ENCODE results near the gene CPNE4. TPM values are rescaled to one million over a fixed set of nuclear protein-coding genes. Genes with fewer than 3 reads are reported as not detected.
"Not testable (repeated sequence)": the region's sequence is repeated elsewhere in the genome, so short reads cannot be mapped to it uniquely, and the experiment has no call there.

Gene CPNE4
- total RNA-seq, 1 donor from 2014 or later, result 2.7 TPM

DNA sequence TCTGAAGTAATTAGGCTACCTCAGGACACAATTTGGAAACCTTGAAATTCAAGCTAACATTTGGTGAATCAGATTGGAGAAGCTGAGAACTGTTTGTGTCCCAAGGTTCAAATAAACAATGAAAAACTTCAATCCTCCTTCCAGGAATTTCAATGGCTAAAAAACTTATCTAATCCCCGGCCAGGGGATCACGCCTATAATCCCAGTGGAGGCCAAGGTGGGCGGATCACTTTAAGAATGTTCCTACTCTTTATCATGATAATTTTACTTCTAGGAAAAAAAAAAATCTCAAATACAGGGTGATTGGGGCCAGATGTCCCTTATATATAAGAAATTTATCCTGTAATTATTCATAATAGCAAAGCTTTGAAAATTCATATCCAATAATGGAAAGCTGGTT, 139.0 kb downstream of the CPNE4 start:
- Mint-ChIP-seq H3K27ac (ENCODE audit: unreplicated experiment) (no peak overlapping the region), H3K4me1 (ENCODE audit: low read depth, unreplicated experiment) (peaks cover 4% of the 10 kb centered on the region), H3K4me3 (ENCODE audit: unreplicated experiment) (no peak overlapping the region), H3K27me3 (ENCODE audit: unreplicated experiment) (no peaks in the 10 kb centered on the region), H3K36me3 (ENCODE audit: unreplicated experiment) (no peaks in the 10 kb centered on the region), H3K9me3 (ENCODE audit: unreplicated experiment) (no peaks in the 10 kb centered on the region)
- DNase-seq, result no peak
- TF ChIP-seq, protein P1, sequence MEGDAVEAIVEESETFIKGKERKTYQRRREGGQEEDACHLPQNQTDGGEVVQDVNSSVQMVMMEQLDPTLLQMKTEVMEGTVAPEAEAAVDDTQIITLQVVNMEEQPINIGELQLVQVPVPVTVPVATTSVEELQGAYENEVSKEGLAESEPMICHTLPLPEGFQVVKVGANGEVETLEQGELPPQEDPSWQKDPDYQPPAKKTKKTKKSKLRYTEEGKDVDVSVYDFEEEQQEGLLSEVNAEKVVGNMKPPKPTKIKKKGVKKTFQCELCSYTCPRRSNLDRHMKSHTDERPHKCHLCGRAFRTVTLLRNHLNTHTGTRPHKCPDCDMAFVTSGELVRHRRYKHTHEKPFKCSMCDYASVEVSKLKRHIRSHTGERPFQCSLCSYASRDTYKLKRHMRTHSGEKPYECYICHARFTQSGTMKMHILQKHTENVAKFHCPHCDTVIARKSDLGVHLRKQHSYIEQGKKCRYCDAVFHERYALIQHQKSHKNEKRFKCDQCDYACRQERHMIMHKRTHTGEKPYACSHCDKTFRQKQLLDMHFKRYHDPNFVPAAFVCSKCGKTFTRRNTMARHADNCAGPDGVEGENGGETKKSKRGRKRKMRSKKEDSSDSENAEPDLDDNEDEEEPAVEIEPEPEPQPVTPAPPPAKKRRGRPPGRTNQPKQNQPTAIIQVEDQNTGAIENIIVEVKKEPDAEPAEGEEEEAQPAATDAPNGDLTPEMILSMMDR (IDR thresholded peaks at IDR 0.05; ENCODE audit: partially characterized antibody, unreplicated experiment), result no peak

DNA sequence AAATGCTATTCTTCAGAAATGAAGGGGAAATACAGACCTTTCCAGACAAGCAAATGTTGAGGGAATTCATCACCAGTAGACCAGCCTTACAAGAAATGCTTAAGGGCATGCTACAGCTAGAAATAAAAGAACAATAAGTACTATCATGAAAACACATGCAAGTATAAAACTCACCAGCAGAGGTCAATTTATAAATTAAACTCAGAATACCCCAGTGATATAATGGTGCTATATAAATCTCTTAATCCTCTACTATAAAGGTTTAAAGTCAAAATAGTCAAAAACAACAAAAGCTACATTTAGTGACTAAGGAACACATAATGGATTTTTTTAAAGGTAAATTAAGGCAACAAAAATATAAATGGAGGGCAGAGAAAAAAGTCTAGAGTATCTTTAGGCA, 142.5 kb downstream of the CPNE4 start:
- no peak for DNase-seq
- Mint-ChIP-seq H3K4me1 (ENCODE audit: low read depth, unreplicated experiment) (no peaks in the 10 kb centered on the region), H3K4me3 (ENCODE audit: unreplicated experiment) (no peak overlapping the region), H3K9me3 (ENCODE audit: unreplicated experiment) (no peaks in the 10 kb centered on the region), H3K27me3 (ENCODE audit: unreplicated experiment) (peaks cover 1% of the 10 kb centered on the region), H3K27ac (ENCODE audit: unreplicated experiment) (no peak overlapping the region), H3K36me3 (ENCODE audit: unreplicated experiment) (peaks cover 3% of the 10 kb centered on the region)
- TF ChIP-seq, protein P1 (IDR thresholded peaks at IDR 0.05; ENCODE audit: partially characterized antibody, unreplicated experiment), result no peak

DNA sequence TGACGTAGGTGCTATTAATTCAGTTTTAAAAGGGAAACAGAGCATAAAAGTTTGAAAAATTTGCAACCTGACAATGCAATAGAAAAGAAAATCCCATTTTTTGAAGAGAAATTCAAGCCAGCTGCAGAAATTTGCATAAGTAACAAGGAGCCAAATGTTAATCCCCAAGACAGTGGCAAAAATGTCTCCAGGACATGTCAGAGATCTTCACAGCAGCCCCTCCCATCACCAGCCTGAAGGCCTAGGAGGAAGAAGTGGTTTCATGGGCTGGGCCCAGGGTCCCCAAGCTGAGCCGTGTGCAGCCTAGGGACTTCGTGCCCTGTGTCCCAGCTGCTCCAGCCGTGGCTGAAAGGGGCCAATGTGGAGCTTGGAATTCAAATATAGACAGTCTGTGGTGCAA, 148.9 kb downstream of the CPNE4 start:
- not testable (repeated sequence) for H3K4me3 Mint-ChIP-seq (ENCODE audit: unreplicated experiment); H3K9me3 Mint-ChIP-seq (ENCODE audit: unreplicated experiment)

DNA sequence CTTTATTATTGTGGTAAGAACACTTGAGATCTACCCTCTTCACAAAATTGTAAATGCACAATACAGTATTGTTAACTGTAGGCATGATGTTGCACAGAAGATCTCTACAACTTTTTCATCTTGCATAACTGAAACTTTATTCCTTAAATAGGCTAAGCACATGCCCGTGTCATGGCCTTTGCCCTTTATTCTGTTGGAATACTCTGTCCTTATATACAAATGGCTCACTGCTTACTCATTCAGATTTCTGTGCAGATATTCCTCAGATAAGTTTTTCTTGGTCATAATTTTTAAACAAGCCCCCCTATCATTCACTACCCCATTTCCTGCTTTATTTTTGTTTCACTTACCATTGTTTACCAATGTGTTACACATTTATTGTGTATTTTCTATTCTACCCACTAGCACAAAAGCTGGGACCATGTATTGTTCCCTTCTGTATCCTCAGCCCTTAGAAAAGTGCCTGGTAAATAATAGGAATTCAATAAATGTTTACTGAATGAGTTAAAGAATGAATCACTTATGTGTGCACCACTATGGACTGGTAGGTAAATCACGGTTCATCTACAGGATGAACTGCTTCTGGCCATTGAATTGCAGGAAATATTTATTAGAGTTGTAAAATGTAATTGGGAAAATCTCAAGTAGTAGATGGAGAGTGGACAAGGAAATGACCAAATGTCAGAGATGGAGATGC, 151.0 kb downstream of the CPNE4 start:
- TF ChIP-seq, protein P1 (IDR thresholded peaks at IDR 0.05; ENCODE audit: partially characterized antibody, unreplicated experiment), result no peak
- Mint-ChIP-seq H3K9me3 (ENCODE audit: unreplicated experiment) (no peaks in the 10 kb centered on the region), H3K4me3 (ENCODE audit: unreplicated experiment) (no peak overlapping the region), H3K4me1 (ENCODE audit: low read depth, unreplicated experiment) (no peaks in the 10 kb centered on the region), H3K27ac (ENCODE audit: unreplicated experiment) (no peak overlapping the region), H3K36me3 (ENCODE audit: unreplicated experiment) (peaks cover 6% of the 10 kb centered on the region), H3K27me3 (ENCODE audit: unreplicated experiment) (peaks cover 1% of the 10 kb centered on the region)
- no peak for DNase-seq

More for the DNA sequence above, 148.9 kb downstream of the CPNE4 start:
- not testable (repeated sequence) for H3K36me3 Mint-ChIP-seq (ENCODE audit: unreplicated experiment); DNase-seq; H3K4me1 Mint-ChIP-seq (ENCODE audit: low read depth, unreplicated experiment); H3K27ac Mint-ChIP-seq (ENCODE audit: unreplicated experiment); H3K27me3 Mint-ChIP-seq (ENCODE audit: unreplicated experiment)

DNA sequence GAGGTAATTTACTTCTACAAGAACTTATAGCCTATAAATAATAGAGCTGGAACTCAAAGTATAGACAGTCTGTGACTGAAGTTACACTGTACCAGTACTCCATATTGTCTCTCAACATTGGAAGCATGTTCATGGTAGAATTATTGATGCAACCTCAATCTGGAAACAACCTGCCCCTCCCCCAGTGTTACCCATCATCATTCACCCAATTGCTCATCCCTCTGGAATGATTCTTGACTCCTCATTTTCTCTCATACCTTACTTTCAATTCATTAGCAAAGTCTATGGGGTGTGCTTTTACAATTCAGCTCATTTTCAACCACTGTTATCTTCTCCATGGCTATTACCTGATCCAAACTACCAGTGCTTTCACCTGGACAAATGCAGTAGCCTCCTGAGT, 151.7 kb downstream of the CPNE4 start:
- Mint-ChIP-seq H3K9me3 (ENCODE audit: unreplicated experiment) (no peaks in the 10 kb centered on the region), H3K4me1 (ENCODE audit: low read depth, unreplicated experiment) (no peaks in the 10 kb centered on the region), H3K27ac (ENCODE audit: unreplicated experiment) (no peak overlapping the region), H3K36me3 (ENCODE audit: unreplicated experiment) (peaks cover 6% of the 10 kb centered on the region), H3K27me3 (ENCODE audit: unreplicated experiment) (peaks cover 1% of the 10 kb centered on the region), H3K4me3 (ENCODE audit: unreplicated experiment) (no peak overlapping the region)
- TF ChIP-seq, protein P1 (IDR thresholded peaks at IDR 0.05; ENCODE audit: partially characterized antibody, unreplicated experiment), result no peak
- DNase-seq, result no peak

Data from glutamatergic neuron (in vitro differentiated cells).